Caki2 (cell line): ENCODE data around the gene DOK3. TPM values are rescaled to one million over a fixed set of nuclear protein-coding genes. Genes with fewer than 3 reads are reported as not detected.

Experiments used
- DNase-seq: peaks from one replicate; pipeline ENCODE4 v3.0.0-alpha.2; 2015; ENCODE audit warnings: low read depth
- in situ Hi-C: cut with HindIII; loops from 2 replicates; pipeline ENCODE4 v1.10.0; 2016; ENCODE audit warnings: low sequenced_read_pairs, low pct_unique_long_range_greater_than_20kb, mixed read lengths
- total RNA-seq: library from RNA; depleted of rRNA; stranded (reverse); fragments of >200 nt; shearing (Covaris generic); gene quantifications from 2 replicates; pipeline ENCODE4 v1.2.3, GENCODE V29; 2014; ENCODE audit warnings: low replicate concordance; rRNA removed

The DOK3 gene, protein sequence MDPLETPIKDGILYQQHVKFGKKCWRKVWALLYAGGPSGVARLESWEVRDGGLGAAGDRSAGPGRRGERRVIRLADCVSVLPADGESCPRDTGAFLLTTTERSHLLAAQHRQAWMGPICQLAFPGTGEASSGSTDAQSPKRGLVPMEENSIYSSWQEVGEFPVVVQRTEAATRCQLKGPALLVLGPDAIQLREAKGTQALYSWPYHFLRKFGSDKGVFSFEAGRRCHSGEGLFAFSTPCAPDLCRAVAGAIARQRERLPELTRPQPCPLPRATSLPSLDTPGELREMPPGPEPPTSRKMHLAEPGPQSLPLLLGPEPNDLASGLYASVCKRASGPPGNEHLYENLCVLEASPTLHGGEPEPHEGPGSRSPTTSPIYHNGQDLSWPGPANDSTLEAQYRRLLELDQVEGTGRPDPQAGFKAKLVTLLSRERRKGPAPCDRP
- total RNA-seq = 0.57 and 0.72 TPM in 2 replicates

- in situ Hi-C loops = no loop called here
- DNase-seq = no peak
These were observed at the start of gene DOK3 for GRCh38 chr5:177509381-177509951. DOK3 (minus strand) TSS chr5:177509826; CDS start chr5:177509540, 286 bp downstream.

- in situ Hi-C loops = no loop called here
- DNase-seq = no peak
These were observed 48.2 kb upstream of the DOK3 start for GRCh38 chr5:177557796-177558195.

DNA sequence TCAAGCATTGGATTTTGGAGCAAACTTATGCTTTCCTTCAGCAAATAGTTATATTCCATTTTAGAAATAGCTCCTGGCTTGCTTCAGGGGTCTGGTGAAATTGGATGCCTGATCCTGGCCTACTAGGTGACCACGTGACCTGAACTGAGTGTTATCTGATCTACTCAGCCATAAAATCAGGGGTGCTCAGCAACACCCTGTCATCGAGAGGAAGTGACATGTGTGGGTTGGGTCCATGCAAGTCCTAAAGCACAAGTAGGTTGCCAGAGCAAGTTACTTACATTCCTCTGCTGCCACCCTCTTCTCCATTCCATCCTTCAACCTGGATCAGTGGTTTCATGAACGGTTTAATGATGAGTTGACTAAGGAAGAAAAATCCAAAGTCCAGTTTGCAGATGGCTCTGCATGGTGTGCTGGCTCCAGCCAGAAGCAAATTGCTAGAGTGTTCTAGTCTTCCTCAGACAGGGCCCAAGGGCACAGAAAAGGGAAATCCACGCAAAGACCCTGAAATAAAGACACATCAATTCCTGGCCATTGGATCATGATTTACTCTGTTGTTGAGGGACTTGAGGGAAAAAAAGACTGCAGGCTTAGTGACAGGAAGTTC, 47.5 kb upstream of the DOK3 start:
- peak; percentile 23 for DNase-seq

GRCh38 chr5:177555665-177556064, 46.0 kb upstream of the DOK3 start:
- no peak for DNase-seq
- in situ Hi-C loops = no loop called here

More for the DNA sequence above, 47.5 kb upstream of the DOK3 start:
- in situ Hi-C loops = no loop called here

- in situ Hi-C loops = no loop called here
- DNase-seq = no peak
These were observed 45.6 kb upstream of the DOK3 start for GRCh38 chr5:177555228-177555627.

DNA sequence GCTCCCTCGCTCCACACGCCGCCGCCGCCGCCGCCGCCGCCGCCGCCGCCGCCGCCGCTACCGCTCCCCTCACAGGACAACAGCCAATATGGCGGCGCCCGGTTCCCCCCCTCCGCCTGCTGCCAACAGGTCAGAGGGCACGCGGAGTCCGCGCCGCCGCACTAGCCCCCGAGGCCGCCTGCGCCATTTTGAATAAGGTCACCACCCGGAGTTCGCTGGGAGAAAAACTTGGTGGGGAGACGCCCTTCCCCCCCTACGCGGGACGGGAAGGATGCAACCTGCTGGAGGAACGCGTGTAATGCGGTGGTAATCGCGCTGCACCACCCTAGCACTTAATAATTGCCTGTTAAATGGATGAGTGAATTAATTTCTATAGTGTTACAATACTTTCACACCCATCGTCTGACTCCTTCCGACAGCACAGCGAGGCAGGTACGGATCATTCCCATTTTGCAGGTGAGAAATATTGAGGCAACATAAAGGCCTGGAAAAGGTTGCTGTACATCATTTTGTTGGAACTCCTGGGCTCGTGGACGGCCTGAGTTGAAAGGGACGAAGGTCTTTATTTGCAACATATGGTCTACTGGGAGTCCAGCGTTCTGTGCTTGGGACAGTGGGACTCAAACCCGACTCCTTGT, 45.0 kb upstream of the DOK3 start, which contains the start of gene FAM193B:
FAM193B (minus strand) TSS at position 90 of the 638 bp plus-strand sequence. CDS start 105 bp downstream, outside the sequence.
- in situ Hi-C loops = no loop called here
- DNase-seq = peak; percentile 95

DNA sequence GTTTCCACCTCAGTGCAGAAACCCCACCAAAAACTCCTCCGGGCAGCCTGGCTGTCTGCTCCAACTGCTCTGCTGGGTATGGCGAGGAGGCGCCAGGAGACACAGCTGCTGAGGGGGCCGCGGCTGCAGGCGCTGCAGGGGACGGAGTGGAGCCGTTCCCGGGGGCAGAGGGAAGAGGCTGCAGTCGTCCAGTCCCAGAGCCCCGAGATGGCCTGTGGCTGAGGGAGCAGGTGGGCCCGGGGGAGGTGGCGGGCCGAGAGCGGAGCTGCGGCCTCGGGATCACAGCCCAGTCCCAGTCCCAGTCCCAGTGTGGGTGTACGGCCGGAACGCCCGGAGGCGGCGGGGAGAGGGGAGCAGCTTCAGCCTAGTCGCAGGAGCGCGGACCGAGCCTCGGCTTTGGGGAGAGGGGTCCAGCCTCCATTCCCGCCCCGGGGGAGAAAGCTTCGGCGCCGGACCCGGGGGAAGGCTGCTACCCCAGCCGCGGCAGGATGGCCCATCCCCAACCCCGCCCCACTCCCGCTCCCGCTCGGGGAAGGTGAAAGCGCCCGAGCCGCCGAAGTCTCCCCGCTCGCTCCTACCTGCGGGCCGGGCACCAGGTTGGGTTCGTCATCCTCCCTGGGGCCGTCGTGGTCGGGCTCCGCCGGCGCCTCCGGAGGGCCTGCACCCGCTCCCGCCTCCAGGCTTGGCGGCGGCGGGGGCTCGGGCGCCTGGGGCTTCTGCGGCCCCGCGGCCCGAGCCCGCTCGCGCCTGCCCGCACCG, 44.2 kb upstream of the DOK3 start:
- in situ Hi-C loops = no loop called here
- peak; percentile 21 for DNase-seq

DNA sequence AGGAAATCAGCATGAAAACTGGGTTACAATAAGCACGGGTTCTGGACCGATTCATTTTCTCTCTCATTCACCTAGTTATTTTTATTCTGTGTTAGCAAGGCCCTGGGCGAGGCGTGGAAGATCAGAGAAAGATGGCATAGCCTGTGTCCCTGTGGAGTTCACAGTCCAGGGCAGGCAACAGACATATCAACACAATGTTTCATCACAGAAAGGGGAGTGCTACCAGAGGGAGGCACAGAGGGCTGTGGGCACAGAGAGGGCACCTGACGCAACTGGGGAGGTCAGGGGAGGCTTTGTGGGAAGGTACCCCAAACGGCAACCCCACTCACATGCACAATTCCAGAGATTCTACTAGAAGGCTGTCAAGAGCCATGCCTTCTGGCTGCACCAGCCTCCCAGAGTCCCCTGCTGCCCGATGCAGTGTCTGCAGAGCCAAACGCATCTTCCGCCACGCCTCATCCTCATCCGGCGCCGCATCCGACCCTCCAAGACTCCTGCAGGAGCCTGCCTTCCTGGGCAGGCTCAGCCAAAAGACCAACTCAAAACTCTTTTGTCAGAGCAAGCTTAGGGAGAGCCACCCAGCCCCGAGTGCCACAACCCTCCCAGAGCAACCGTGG, 43.3 kb upstream of the DOK3 start:
- in situ Hi-C loops = no loop called here

DNA sequence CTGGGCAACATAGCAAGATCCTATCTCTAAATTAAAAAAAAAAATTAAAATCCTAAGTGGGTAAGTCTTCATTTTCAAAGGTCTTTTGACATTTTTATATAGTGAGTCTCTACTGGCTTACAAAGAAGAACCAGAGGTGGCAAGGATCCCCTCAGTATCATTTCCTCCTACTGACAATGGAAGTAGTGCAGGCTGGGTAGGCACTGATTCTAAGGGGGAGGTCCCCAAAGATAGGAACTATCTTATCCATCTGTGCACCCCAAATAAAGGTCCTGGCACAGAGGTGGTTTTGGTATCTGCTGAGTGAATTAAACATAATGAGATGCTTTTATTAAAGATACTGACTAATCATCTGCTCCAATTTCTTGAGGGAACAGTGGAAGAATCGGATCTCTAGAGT, 40.5 kb upstream of the DOK3 start:
- in situ Hi-C loops = no loop called here
- no peak for DNase-seq

More for the DNA sequence above, 43.3 kb upstream of the DOK3 start:
- DNase-seq = no peak

- DNase-seq = no peak
- in situ Hi-C loops = no loop called here
These were observed 38.9 kb upstream of the DOK3 start for GRCh38 chr5:177548495-177548894.

DNA sequence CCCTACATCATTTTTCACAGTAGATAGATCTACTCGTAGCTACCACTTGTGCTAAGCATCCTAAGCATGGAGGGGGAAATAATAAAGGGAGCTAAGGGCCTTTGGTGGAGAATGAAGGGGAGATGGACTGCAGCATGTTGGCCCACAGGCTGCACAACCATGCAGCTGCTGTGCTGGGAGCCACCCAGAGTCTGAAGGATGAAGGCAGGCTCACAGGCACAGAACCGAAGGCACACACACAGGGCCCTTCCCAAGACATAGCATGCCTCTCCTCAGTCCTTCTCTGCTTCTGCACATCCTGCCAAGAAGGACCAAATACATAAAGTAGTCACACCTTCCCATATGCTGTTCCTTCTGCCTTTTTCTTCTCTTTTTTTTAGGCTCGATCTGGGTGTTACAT, 38.1 kb upstream of the DOK3 start:
- no peak for DNase-seq
- in situ Hi-C loops = no loop called here

DNA sequence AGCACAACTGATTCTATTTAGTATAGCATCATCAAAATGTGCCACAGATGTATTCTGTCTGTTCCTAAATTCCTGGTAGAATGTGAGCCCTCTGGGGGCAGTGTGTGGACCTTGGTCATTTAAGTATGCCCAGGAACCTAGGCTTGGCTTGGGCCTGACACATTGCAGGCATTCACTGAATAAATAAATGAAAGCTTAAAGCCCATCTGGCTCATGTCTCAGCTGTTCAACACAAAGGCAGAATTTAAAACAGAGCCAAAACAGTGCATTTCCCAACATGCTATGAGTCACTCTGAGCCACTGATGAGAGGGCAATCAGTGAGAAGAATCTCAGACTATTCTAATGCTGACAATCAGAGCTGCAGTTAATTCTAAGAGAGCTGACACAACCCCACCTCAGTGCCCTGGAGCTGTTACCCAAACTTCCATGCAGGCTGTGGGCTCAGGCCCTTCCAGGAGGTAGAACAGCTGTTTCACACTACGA, 36.7 kb upstream of the DOK3 start:
- DNase-seq = peak; percentile 76
- in situ Hi-C loops = no loop called here

DNA sequence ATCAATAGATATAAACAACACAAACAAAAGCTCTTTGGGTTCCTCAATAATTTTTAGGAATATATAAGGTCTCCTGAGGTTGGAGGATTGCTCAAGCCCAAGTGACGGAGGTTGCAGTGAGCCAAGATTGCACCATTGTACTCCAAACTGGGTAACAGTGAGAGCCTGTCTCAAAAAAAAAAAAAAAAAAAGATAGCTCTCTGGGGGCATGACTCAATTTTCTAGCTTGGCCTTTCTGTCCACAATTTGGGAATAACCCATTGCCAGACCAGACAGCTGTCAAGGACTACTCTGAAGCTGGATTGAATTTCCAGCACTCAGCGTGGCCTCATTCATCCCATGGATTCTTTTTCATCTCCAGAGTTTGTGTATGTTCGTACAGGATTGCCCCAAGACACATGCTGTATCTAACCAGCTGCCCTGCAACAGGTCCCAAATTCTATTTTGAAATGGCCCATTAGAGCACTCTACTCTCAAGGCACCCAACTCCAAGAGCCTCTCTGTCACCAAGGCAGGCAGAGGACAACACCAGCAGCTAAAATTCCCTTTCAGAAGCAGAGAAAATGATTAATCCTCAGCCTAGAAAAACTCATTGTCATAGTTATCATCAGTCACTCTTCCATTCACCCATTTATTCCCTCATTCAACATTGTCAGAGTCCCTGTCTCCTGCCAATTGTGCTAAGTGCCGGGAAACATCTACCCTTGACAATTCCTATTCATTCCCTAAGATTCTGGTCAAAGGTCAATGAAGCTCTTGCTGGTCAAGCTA, 36.0 kb upstream of the DOK3 start:
- in situ Hi-C loops = no loop called here
- no peak for DNase-seq

GRCh38 chr5:177542816-177543465, 33.3 kb upstream of the DOK3 start:
- in situ Hi-C loops = no loop called here
- no peak for DNase-seq

DNA sequence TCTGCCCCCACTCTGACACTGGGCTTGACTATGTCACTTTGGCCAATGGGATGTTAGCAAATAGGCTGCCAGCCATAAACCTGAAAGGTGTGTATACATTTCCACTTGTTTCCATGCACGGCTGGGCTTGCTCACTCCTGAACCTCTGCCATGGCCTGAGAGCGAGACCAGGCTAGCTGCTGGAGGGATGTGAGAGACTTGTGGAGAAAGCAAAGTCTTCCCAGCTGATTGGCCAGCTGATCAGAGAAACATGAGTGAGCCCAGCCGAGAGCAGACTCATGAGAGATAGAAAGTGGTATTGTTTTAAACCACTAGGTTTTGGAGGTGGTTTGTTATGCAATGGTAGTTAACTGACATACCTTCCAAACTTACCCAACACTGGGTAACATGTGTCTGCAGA, 30.8 kb upstream of the DOK3 start:
- in situ Hi-C loops = no loop called here
- DNase-seq = no peak

DNA sequence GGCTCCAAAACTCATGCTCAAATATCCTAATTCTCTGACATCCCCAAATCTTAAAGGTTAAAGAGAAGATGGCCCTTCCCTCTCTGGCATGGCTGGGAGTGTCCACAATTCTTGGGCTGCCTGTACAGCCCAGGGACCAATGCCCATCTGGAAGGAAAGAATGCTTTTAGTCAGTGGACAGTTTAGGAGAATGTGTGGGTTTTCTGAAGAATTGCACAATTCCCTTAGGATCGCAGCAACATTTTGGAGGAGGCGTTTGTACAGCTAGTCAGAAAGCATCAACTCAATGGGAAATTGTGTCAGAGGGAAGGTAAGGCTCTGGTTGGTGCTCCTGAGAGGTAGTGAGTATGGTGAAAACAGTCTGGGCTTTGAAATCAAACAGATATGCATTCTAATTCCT, 29.8 kb upstream of the DOK3 start:
- in situ Hi-C loops = no loop called here
- DNase-seq = no peak
